K562 (cell line): ENCODE measurements around the gene HK1. TPM values are rescaled to one million over a fixed set of nuclear protein-coding genes. Genes with fewer than 3 reads are reported as not detected.

Experiments
- ATAC-seq: fragments of 200-7000 bp; cut with Tn5 transposase; 3 replicates; pipeline ENCODE4 v1.9.1; 2020; ENCODE audit warnings: moderate library complexity
- BruUV-seq: library from RNA; stranded (reverse); fragments of 400-500 nt; replicated peaks from 2 replicates; lab custom pipeline; 2021; lab: Mats Ljungman, UMichigan
- CTCF ChIA-PET: fragments of 300-600 bp; formaldehyde crosslinking; extraction: SDS; loops from one replicate; lab custom pipeline; 2021; ENCODE audit warnings: low intra/inter-chr PET ratio; lab: Yijun Ruan, JAX
- POLR2A ChIA-PET: fragments of 300-600, 350-650 bp; sonication (Branson Sonifier 250); formaldehyde crosslinking; extraction: SDS; loops from one replicate; lab custom pipeline; 2021; ENCODE audit warnings: antibody characterized with exemption, inconsistent platforms; lab: Yijun Ruan, JAX
- DNase-seq, 4 experiments: peaks; one replicate each; pipeline versions ENCODE4 v3.0.0 to v3.0.0-alpha.2; 2011 to 2018; ENCODE audit warnings: low spot score in 3 of 4, mixed read lengths in 3 of 4; ENCODE audit errors: extremely low read depth in 1 of 4
- FAIRE-seq: peaks from 2 replicates; lab custom pipeline; 2011; peaks lifted over from hg19 to GRCh38; lab: Jason Lieb, UNC
- H2AFZ ChIP-seq: 2 replicates; pipeline ENCODE4 v1.6.0; 2011; ENCODE audit warnings: low read depth, low read length, control low read depth, inconsistent platforms
- H3K27ac ChIP-seq: fragments of 200-600 bp; 3 replicates; pipeline ENCODE4 v1.8.0; 2011; ENCODE audit warnings: low read depth, mild to moderate bottlenecking, control low read depth, inconsistent platforms, low read length, moderate library complexity, mixed read lengths; ENCODE audit errors: extremely low read depth
- H3K27me3 ChIP-seq, 2 experiments: fragments of 300-600 bp in 1 of 2; 2 replicates in 1 of 2; 3 replicates in 1 of 2; pipeline versions ENCODE4 v1.6.0 to v1.8.0; 2011; ENCODE audit warnings: inconsistent platforms in 2 of 2, low read length in 2 of 2, mild to moderate bottlenecking in 1 of 2, mixed read lengths in 1 of 2, moderate library complexity in 1 of 2; ENCODE audit not compliant: control insufficient read depth in 2 of 2, insufficient read depth in 2 of 2
- H3K36me3 ChIP-seq: fragments of 300-600 bp; 3 replicates; pipeline ENCODE4 v1.8.0; 2011; ENCODE audit warnings: mild to moderate bottlenecking, low read length, inconsistent platforms; ENCODE audit not compliant: control insufficient read depth, insufficient read depth
- H3K4me1 ChIP-seq, 2 experiments: fragments of 200-600 bp in 1 of 2; replicated peaks in 1 of 2; 2 replicates in 1 of 2; 3 replicates in 1 of 2; pipeline versions ENCODE4 v1.5.1 to v1.8.0; 2011; ENCODE audit warnings: inconsistent platforms in 2 of 2, low read length in 2 of 2, mild to moderate bottlenecking in 1 of 2, mixed read lengths in 1 of 2, moderate library complexity in 1 of 2; ENCODE audit not compliant: control insufficient read depth in 2 of 2, insufficient read depth in 2 of 2
- H3K4me2 ChIP-seq: 2 replicates; pipeline ENCODE4 v1.6.1; 2011; ENCODE audit warnings: low read length, control low read depth, inconsistent platforms, mixed read lengths; ENCODE audit not compliant: insufficient read depth
- H3K4me3 ChIP-seq: fragments of 200-600 bp; sonication (generic), shearing (Covaris generic); 2 replicates; pipeline ENCODE4 v1.5.1; 2016; ENCODE audit warnings: control low read depth, inconsistent platforms
- H3K79me2 ChIP-seq: fragments of 200-600 bp; 3 replicates; pipeline ENCODE4 v1.8.0; 2011; ENCODE audit warnings: low read length, inconsistent platforms; ENCODE audit not compliant: control insufficient read depth, insufficient read depth
- H3K9ac ChIP-seq, 2 experiments: 2 replicates each; pipeline versions ENCODE4 v1.6.0 to v1.6.1; 2011; ENCODE audit warnings: low read depth in 2 of 2, low read length in 2 of 2, control low read depth in 1 of 2, inconsistent platforms in 1 of 2, mild to moderate bottlenecking in 1 of 2, mixed read lengths in 1 of 2; ENCODE audit not compliant: insufficient read depth in 1 of 2
- H3K9me1 ChIP-seq: one replicate; pipeline ENCODE4 v1.6.0; 2011; ENCODE audit warnings: inconsistent platforms, mild to moderate bottlenecking, low read length, moderate library complexity; ENCODE audit not compliant: control insufficient read depth, insufficient read depth
- H3K9me3 ChIP-seq: replicated peaks from 2 replicates; pipeline ENCODE4 v1.5.1; 2011; ENCODE audit warnings: low read depth, low read length, inconsistent platforms; ENCODE audit not compliant: control insufficient read depth, insufficient read depth
- H4K20me1 ChIP-seq: replicated peaks from 2 replicates; pipeline ENCODE4 v1.6.1; 2011; ENCODE audit warnings: low read length, inconsistent platforms, mixed read lengths; ENCODE audit not compliant: control insufficient read depth, insufficient read depth
- WGBS: fragments of 100-300 bp; shearing (Covaris generic); methylation state at CpG from one replicate; pipeline ENCODE4 v1.1.6; 2016; ENCODE audit warnings: low coverage, mixed read lengths; ENCODE audit not compliant: insufficient coverage; ENCODE audit errors: missing lambda C conversion rate; 5-methylcytosine and 5-hydroxymethylcytosine counted together
- in situ Hi-C: fragments of 300-500 bp; cut with MboI; formaldehyde crosslinking; loops from 4 replicates; pipeline ENCODE4 v1.15.0; 2018; ENCODE audit warnings: inconsistent platforms, mixed read lengths
- intact Hi-C: fragments of 100-400 bp; cut with micrococcal nuclease; formaldehyde crosslinking; loops from 2 replicates; pipeline ENCODE4 v1.14.2; 2022
- polyA plus RNA-seq, 8 experiments: library from polyadenylated mRNA; depleted of rRNA in 4 of 8; stranded (reverse) in 5 of 8; unstranded in 3 of 8; fragments of >200 nt; fragmentation: Nextera tagmentation in 2 of 8; fragmentation: Illumina TruSeq in 1 of 8; extraction: Ambion mirVana in 2 of 8; extraction: Trizol in 1 of 8; gene quantifications; 2 replicates each; pipeline versions ENCODE4 v1.2.1 to v1.2.3, GENCODE V29; 2011 to 2014; ENCODE audit warnings: inconsistent platforms in 1 of 8, missing spikeins in 1 of 8
- total RNA-seq, 7 experiments: library from RNA; depleted of rRNA in 6 of 7; stranded (reverse); fragments of >200 nt in 6 of 7; fragmentation: Illumina TruSeq in 2 of 7; extraction: Trizol in 2 of 7; gene quantifications; 2 replicates each; pipeline versions ENCODE4 v1.2.1 to v1.2.3, GENCODE V29; 2011 to 2021; ENCODE audit warnings: low replicate concordance in 1 of 7
- TF ChIP-seq, protein P1 (sequence below): fragments of 450-650 bp; IDR thresholded peaks from 2 replicates; pipeline ENCODE4 v1.7.1; 2018; ENCODE audit warnings: mild to moderate bottlenecking, low read depth; ENCODE audit not compliant: partially characterized antibody
- TF ChIP-seq, protein P2 (sequence below): IDR thresholded peaks from 2 replicates; pipeline ENCODE4 v1.6.1; 2011; ENCODE audit warnings: borderline replicate concordance, low read depth, mild to moderate bottlenecking, moderate library complexity, low read length; ENCODE audit not compliant: insufficient read depth, poor library complexity, severe bottlenecking

The HK1 gene
- total and polyA plus RNA-seq, 9 of the 15 experiments (the other 6 are each of a cell fraction or from before 2014, with no cell fraction given): 29.2 to 444 (median 193) TPM

DNA sequence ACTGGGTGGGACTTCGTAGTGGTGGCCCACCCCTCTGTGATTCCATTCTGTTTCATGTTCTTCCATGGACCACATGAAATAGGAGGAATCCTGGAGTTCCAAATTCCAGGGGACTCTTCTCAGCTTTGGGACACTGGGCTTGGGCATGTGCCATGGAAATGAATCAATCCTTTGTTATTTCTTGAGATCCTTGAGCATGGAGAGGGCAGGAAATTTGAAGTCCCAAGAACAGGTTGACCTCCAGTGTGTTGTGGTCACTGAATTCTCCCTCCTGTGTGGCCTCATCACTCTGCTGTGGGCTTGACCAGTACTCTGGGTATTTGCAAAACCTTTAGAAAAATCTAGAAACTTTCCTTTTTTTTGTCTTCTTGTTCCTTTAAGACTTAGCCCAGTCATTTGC lies 115.7 kb downstream of the HK1 start:
- TF ChIP-seq, protein P1, sequence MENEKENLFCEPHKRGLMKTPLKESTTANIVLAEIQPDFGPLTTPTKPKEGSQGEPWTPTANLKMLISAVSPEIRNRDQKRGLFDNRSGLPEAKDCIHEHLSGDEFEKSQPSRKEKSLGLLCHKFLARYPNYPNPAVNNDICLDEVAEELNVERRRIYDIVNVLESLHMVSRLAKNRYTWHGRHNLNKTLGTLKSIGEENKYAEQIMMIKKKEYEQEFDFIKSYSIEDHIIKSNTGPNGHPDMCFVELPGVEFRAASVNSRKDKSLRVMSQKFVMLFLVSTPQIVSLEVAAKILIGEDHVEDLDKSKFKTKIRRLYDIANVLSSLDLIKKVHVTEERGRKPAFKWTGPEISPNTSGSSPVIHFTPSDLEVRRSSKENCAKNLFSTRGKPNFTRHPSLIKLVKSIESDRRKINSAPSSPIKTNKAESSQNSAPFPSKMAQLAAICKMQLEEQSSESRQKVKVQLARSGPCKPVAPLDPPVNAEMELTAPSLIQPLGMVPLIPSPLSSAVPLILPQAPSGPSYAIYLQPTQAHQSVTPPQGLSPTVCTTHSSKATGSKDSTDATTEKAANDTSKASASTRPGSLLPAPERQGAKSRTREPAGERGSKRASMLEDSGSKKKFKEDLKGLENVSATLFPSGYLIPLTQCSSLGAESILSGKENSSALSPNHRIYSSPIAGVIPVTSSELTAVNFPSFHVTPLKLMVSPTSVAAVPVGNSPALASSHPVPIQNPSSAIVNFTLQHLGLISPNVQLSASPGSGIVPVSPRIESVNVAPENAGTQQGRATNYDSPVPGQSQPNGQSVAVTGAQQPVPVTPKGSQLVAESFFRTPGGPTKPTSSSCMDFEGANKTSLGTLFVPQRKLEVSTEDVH: no peak
- TF ChIP-seq, protein P2, sequence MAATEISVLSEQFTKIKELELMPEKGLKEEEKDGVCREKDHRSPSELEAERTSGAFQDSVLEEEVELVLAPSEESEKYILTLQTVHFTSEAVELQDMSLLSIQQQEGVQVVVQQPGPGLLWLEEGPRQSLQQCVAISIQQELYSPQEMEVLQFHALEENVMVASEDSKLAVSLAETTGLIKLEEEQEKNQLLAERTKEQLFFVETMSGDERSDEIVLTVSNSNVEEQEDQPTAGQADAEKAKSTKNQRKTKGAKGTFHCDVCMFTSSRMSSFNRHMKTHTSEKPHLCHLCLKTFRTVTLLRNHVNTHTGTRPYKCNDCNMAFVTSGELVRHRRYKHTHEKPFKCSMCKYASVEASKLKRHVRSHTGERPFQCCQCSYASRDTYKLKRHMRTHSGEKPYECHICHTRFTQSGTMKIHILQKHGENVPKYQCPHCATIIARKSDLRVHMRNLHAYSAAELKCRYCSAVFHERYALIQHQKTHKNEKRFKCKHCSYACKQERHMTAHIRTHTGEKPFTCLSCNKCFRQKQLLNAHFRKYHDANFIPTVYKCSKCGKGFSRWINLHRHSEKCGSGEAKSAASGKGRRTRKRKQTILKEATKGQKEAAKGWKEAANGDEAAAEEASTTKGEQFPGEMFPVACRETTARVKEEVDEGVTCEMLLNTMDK: no peak
- TF ChIP-seq, all 486 proteins: peak for 0
- ATAC-seq: no peak
- H2AFZ ChIP-seq: no peak overlapping the region
- POLR2A ChIA-PET: no interaction called here
- intact Hi-C loops: loop anchor here (5.0 kb wide), 1 partner anchor 387 kb away; no protein-coding TSS in a partner anchor
- H3K4me1 ChIP-seq: peaks cover 12 to 17% of the 10 kb centered on the region in 2 experiments; a peak in 4 of 5 replicates
- no peak for DNase-seq
- peaks cover 98% of the 10 kb centered on the region for H3K36me3 ChIP-seq
- CTCF ChIA-PET: interaction anchor here (0.5 to 3.2 kb wide), 2 partner anchors 157 to 299 kb away, joined by 3 to 71 read pairs; no protein-coding TSS in a partner anchor
- no peaks in the 10 kb centered on the region for H3K27me3 ChIP-seq
- H3K9me1 ChIP-seq: no peaks in the 10 kb centered on the region
- in situ Hi-C loops: no loop called here
- H4K20me1 ChIP-seq: peaks cover 15% of the 10 kb centered on the region; the same call in 1 of the 2 replicates
- WGBS: 86% methylated on average over 1 of the region's 1 CpG
- H3K4me3 ChIP-seq: no peak overlapping the region
- no peak overlapping the region for H3K9ac ChIP-seq
- no peak overlapping the region for H3K27ac ChIP-seq
- no peak overlapping the region for H3K4me2 ChIP-seq
- no peaks in the 10 kb centered on the region for H3K79me2 ChIP-seq
- H3K9me3 ChIP-seq: no peaks in the 10 kb centered on the region
- BruUV-seq: no TSS peak
- FAIRE-seq: no peak
